GM21529 (cell line): ENCODE data around the gene SHOC2.
A peak's percentile ranks its signal among the peaks of the same experiment; 100 is the strongest.

Experiments used
- ATAC-seq: cut with Tn5 transposase; IDR thresholded peaks from one replicate; pipeline ENCODE4 v1.9.1; 2021; ENCODE audit not compliant: unreplicated experiment

SHOC2 gene

GRCh38 chr10:110979611-110980010, 60.2 kb downstream of the SHOC2 start:
- ATAC-seq = no peak

GRCh38 chr10:110980807-110981206, 61.4 kb downstream of the SHOC2 start:
- no peak for ATAC-seq

GRCh38 chr10:110983466-110983865, 64.1 kb downstream of the SHOC2 start:
- ATAC-seq = no peak

GRCh38 chr10:110985497-110986275, 66.3 kb downstream of the SHOC2 start:
- no peak for ATAC-seq

GRCh38 chr10:110989016-110989415, 69.6 kb downstream of the SHOC2 start:
- ATAC-seq = no peak

GRCh38 chr10:110992006-110992800, 72.8 kb downstream of the SHOC2 start:
- ATAC-seq = no peak

- ATAC-seq = no peak
These were observed 73.8 kb downstream of the SHOC2 start for GRCh38 chr10:110993024-110993693.

GRCh38 chr10:110994406-110995086, 75.1 kb downstream of the SHOC2 start:
- no peak for ATAC-seq

GRCh38 chr10:110995301-110995700, 75.9 kb downstream of the SHOC2 start:
- no peak for ATAC-seq

- ATAC-seq = no peak
These were observed 76.9 kb downstream of the SHOC2 start for GRCh38 chr10:110996256-110996655.

GRCh38 chr10:111004016-111004415, 84.6 kb downstream of the SHOC2 start:
- ATAC-seq = no peak

GRCh38 chr10:111007486-111007885, 88.1 kb downstream of the SHOC2 start:
- no peak for ATAC-seq

- ATAC-seq = no peak
These were observed 95.8 kb downstream of the SHOC2 start for GRCh38 chr10:111015181-111015580.

GRCh38 chr10:111017098-111017497, 97.7 kb downstream of the SHOC2 start:
- peak; percentile 63 for ATAC-seq

GRCh38 chr10:111018021-111018420, 98.6 kb downstream of the SHOC2 start:
- ATAC-seq = no peak

GRCh38 chr10:111023060-111023459, 103.7 kb downstream of the SHOC2 start:
- ATAC-seq = no peak

GRCh38 chr10:111030042-111030750, 110.8 kb downstream of the SHOC2 start:
- ATAC-seq = peak; percentile 76

GRCh38 chr10:111034598-111035310, 115.3 kb downstream of the SHOC2 start:
- ATAC-seq = no peak

GRCh38 chr10:111035542-111035941, 116.1 kb downstream of the SHOC2 start:
- no peak for ATAC-seq

GRCh38 chr10:111037858-111038257, 118.5 kb downstream of the SHOC2 start:
- ATAC-seq = no peak
